HG02642 (cell line): ENCODE measurements around the gene PARVA.

Experiments used
- ATAC-seq: cut with Tn5 transposase; IDR thresholded peaks from one replicate; pipeline ENCODE4 v1.9.1; 2021; ENCODE audit warnings: mild to moderate bottlenecking; ENCODE audit not compliant: unreplicated experiment, poor library complexity

The PARVA gene

GRCh38 chr11:12543596-12544415 is 166.4 kb downstream of the PARVA start:
- ATAC-seq, result no peak

DNA sequence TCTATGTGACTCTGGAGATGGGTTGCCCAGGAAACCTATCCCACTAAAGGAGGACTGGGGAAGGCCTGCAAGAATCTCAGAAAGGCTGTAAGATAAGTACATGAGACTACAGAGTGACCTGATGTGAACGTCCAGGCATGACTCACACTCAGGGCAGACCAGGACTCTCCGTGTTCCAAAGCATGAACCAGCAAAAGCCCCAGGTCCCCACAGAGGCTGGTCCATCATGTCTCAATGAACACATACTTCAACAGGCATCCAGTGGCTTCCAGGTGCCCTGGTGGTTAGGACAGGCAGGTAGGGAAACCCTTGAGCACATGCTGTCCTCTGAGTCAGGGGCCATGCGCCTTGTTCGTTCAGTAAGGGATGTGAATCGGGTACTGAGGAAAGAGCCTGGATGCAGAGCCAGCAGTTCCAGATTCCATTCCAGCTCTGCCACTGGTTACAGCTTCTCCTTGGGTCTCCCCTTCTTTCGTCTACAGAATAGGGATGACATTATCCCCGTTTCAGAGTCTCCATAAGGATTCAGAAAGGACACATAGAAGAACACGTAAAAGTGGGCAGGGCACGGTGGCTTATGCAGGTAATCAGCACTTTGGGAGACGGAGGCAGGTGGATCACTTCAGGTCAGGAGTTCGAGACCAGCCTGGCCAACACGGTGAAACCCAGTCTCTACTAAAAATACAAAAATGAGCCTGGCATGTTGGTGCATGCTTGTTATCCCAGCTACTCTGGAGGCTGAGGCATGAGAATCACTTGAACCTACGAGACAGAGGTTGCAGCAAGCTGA is 167.8 kb downstream of the PARVA start:
- no peak for ATAC-seq

DNA sequence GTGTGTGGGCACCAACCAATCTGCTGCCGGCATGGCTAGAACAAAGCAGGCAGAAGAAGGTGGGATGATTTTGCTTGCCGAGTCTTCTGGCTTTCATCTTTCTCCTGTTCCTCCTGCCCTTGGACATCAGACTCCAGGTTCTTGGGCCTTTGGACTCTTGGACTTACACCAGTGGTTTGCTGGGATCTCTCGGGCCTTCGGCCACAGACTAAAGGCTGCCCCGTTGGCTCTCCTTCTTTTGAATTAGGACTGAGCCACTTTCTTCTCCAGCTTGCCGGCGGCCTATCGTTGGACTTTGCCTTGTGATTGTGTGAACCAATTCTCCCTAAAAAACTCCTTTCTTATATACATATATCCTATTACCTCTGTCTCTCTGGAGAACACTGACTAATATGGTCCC is 168.8 kb downstream of the PARVA start:
- ATAC-seq, result no peak

DNA sequence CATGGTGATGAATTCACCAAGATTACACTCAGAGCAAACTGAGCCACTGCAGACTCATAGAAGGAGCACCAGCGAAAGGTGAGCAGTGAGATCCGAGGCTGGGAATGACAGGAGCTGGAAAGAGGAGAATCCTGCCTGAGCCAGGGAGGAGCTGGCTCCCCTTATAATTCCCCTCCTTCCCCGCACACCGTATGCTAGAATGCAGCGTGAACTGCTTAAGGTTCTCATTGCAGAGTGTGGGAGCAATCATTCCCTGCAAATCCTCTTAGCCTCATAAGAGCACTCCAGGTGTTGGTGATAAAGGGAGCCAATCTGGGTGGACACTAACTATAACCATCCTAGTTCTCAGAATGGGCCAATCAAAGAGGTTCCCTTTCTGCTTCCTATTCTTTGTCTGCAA is 169.3 kb downstream of the PARVA start:
- ATAC-seq, result no peak

DNA sequence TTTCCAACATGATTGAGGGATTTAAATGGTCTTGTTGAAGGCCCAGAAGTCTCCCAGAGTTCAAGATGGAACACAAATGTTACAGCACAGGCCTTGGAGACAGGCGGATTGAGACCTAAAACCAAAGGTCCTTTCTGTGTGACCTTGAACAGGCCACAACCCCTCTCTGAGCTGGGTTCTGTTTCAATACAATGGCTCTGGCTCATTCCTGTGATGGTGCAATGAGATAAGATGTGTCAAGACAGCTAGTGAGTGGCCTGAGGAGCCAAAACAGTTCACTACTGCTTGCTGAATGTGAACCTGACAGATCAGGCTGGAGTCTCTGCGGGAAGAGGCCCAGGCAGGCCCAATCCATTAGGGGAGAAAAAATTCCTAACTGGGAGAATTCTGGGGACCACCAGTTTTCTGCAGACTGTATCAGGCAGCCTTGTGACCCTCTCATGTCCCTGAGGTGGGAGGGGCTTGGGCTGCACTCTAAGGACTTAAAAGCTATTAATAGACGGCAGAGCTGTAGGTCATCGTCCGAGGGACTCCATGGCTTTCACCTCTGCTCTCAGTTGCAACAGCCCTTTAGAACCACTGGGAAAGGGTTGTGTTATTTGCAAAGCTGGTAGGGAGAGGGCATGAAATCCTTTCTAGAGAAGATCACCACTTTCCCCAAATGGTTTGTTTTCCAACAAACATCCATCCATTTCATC is 170.7 kb downstream of the PARVA start:
- no peak for ATAC-seq

GRCh38 chr11:12552692-12553091 is 175.3 kb downstream of the PARVA start:
- no peak for ATAC-seq

DNA sequence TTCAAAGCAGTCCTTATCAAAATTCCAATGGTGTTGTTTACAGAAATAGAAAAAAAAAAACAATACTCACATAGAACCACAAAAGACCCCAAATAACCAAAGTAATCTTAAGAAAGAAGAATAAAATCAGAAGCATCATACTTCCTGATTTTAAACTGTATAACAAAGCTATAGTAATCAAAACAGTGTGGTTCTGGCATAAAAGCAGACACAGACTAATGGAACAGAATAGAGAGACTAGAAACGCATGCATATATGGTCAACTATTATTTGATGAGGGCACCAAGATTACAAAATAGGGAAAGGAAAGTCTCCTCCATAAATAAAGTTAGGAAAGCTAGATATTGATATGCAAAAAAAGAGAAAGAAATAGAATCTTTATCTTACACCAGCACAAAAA is 176.8 kb downstream of the PARVA start:
- no peak for ATAC-seq

- ATAC-seq, result no peak
These were observed 178.8 kb downstream of the PARVA start for GRCh38 chr11:12556155-12556554.

- ATAC-seq, result no peak
These were observed 179.5 kb downstream of the PARVA start for GRCh38 chr11:12556788-12557384.

DNA sequence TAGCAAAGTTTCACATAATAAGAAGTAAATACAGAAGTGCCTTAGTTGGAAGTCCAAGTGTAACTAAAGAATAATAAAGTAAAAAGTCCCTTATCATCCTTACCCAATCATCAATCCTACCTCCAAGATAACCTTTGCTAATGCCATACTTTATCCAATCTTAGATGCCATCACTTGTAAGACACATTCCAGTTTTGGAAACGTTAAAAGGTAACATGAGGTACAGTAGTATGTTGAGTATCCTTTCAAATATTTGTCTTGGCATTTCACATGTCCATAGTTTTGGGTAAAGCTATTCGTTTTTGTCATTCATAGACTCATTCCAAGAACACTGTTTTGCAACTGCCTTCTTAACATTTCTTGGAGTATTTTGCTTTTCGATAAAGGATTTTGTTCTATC is 181.6 kb downstream of the PARVA start:
- ATAC-seq, result no peak

- no peak for ATAC-seq
These were observed 183.0 kb downstream of the PARVA start for GRCh38 chr11:12560362-12560761.

DNA sequence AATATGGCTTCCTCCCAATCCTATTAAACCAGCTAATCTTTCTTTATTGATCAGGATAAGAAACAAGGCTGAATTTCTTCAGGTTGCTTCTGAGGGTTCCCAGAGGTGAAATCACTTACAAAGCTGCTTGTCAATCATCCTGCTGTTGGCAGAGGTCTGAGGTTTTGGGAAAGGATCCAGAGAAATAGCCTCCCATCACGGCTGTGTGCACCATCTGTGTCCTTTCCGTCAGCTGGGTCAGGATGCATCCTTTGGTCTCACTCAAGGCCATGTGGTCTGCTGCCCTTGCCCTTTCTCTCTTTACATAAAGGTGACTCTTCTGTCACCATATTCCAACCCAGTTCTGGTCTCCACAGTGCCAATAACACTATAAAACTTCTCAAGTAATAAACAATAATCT is 183.5 kb downstream of the PARVA start:
- ATAC-seq, result no peak

DNA sequence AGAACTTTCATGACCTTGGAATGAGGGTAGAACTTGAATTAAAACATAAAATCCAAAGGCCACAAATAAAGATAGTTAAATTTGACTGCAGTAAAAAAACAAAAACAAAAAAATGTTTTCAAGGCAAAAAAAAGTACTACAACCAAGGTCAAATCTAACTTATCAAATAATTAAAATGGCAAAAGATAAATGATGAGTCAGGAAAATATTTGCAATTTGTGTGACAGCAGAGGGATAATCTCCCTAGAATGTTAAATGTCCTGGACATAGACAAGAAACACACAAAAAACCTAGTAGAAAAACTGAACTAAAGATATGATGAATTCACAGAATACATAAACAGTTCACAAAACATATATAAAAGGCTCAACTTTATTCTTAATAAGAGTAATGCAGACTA is 186.6 kb downstream of the PARVA start:
- ATAC-seq, result no peak

DNA sequence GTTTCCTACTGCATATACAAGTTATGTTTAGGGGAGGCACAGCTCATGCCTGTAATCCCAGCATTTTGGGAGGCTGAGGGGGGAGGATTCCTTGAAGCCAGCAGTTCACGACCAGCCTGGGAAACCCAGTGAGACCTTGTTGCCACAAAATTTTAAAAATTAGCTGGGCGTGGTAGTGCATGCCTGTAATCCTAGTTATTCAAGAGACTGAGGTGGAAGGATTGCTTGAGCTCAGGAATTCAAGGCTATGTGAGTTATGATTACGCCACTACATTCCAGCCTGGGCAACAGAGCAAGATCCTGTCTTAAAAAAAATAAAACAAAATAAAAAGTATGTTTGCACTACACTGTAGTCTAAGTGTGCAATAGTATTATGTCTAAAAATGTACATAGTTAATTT is 188.0 kb downstream of the PARVA start:
- no peak for ATAC-seq

DNA sequence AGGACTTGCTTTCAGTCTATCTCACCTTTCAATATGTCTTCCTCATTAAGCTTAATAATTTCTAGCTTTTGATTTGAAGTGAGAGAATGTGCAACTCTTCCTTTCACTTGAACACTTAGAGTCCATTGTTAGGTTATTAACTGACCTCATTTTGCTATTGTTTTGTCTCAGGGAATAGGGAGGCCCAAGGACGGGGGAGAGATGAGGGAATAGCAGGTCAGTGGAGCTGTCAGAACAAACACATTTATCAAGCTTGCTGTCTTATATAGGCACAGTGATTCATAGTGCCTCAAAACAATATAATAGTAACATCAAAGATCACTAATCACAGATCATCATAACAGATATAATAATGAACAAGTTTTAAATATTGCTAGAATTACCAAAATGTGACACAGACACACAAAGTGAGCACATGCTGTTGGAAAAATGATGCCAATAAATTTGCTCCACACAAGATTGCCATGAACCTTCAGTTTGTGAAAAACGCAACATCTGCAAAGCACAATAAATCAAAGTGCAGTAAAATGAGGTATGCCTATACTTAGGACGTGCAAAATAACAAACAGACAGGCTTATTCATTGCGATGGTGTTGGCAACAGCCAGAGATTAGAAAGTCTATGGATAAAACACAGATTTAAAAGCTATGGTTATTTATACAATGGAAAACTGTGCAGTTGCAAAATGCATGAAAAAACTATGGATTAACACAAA is 190.5 kb downstream of the PARVA start:
- no peak for ATAC-seq

GRCh38 chr11:12569499-12570425 is 192.4 kb downstream of the PARVA start:
- ATAC-seq, result no peak

DNA sequence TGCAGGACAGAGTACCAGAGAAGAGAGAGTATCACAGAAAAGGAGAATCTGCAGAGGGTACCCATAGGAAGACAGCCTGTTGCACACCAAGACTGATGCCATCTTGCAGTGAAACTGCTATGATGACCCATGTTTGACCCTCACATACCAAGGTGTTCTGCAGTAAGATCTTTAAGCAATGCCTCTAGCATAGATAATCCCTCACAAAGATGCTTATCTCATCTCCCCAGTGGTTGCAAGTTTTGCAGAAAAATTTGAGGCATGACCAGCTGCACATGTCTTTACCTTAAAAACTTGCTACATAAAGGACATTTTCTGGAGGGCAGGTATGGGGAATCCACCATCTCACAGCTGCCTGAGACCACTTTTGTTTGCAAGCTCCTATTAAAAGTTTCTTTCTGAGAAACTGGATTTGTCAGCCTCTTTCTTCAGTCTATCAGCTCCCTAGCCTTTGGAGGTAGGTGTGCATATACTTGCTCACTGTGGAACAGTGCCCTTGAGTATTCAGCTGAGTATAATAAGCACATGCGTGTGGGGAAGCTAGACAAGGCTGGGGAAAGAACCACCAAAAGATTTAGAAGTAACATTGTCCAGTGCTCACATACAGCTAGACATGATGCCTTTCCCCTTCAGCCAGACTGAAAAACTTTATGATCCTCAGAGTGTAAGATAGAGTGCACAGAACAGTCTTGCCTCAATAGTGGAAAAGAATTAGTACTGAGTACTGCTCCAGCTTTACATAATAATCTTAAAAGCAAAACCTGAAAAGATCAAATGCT is 196.5 kb downstream of the PARVA start:
- ATAC-seq, result no peak
